Measurements from ENCODE around the gene CYTH4.
A peak's percentile ranks its signal among the peaks of the same experiment; 100 is the strongest.
"Not testable (repeated sequence)": the region's sequence is repeated elsewhere in the genome, so short reads cannot be mapped to it uniquely, and the experiment has no call there.

Gene CYTH4

DNA sequence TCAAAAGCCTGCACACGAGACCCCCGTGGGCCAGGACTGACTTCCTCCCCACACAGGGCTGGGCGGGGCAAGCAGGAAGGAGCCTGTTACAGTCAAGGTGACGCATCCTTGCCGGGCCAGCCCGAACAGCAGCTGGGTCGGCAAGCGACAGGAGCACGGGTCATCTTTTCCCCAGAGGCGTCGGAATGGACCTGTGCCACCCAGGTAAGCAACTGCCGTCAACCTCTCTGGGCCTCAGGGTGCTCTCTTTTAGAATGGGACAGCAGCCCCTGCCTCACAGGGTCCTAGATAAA, at the start of gene CYTH4:
Gene CYTH4 (plus strand): TSS at position 124 of the 293 bp plus-strand sequence. CDS start 62 bp downstream, at position 186.
- no peak for DNase-seq

- not testable (repeated sequence) for DNase-seq
These were observed 48.9 kb upstream of the CYTH4 start for GRCh38 chr22:37233371-37233750.

DNA sequence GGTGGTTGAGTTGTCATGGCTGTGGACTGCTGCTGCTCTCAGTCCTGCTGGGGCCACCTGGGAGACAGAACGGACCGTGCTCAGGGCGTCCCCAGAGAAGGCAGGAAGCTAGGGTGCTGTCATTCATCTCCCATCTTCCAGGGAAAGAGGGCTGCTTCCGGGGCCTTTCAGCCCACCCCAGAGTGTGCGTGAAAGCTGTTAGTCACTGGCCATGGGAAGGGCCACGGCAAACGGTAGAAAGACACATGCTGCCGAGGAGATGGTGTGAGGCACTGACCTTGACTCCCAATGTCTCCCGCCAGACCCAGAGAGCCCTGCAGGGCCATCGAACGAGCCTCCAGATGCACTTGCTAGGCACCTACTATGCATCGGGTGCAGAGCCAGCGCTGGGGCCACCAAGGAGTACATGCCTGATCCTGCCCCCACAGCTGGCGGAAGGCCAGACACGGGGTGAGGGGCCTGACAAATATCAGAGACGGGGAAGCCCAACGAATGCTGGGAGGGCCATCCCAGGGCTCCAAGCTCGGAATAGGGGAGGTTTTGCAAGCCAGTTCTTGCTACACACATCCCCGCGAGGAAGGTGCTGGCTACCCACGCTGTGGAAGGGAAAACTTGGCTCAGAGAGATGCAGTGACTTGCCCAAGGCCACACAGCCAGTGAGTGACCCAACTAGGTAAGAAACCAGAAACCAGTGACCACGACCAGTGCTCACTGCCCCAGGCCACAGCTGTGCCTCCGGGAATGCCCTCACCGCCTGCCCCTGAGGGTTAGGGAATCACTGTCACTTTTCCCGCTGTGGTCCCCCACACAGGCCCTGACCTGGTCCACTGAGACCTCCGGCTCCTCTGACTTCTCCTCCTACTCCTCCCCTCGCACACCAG, 48.3 kb upstream of the CYTH4 start:
- no peak for DNase-seq

GRCh38 chr22:37234736-37235711, 47.3 kb upstream of the CYTH4 start:
- DNase-seq = no peak

GRCh38 chr22:37235897-37236607, 46.3 kb upstream of the CYTH4 start:
- DNase-seq = no peak

GRCh38 chr22:37237371-37238268, 44.7 kb upstream of the CYTH4 start:
- DNase-seq = no peak

- DNase-seq = no peak
These were observed 42.7 kb upstream of the CYTH4 start for GRCh38 chr22:37239336-37240239.

GRCh38 chr22:37240240-37240940, 41.9 kb upstream of the CYTH4 start:
- DNase-seq = no peak

GRCh38 chr22:37240941-37241320, 41.4 kb upstream of the CYTH4 start:
- DNase-seq = no peak

DNA sequence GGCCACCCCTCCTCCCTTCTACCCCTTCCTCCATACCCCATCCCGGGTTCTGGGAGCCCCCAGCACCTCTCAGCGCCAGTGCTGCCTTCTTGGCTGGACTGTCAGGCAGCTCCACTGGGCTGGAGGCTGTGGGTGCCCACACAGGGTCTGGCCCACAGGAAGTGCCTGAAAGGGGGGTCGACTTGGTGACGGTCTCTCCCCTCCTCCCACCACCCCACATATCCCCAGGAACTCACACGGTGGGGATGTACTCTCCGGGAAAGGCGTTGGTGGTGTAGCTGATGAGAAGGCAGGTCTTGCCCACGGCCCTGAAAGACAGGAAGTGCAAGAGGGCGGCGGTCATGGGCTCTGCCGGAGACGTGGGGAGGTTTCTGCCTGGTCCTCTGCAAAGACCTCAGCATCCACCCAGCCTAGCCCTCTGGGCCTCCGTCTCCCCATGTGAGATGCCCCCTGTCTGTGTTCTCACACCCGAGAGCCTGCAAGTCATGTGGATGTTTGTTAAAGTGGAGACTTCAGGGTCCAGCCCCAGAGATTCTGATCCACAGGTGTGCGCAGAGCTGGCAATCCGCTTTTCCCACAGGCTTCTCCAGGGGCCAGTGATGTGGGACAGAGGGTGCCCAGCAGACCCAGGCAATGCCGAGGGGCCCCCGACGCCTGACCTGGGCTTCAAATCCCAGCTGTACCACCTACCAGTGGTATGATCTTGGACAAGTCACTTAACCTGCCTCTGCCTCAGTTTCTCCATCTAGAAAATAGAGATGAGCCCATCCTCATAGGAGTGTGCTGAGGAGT, 40.8 kb upstream of the CYTH4 start:
- DNase-seq = no peak

GRCh38 chr22:37242395-37242918, 39.9 kb upstream of the CYTH4 start:
- peak; percentile 81 for DNase-seq

DNA sequence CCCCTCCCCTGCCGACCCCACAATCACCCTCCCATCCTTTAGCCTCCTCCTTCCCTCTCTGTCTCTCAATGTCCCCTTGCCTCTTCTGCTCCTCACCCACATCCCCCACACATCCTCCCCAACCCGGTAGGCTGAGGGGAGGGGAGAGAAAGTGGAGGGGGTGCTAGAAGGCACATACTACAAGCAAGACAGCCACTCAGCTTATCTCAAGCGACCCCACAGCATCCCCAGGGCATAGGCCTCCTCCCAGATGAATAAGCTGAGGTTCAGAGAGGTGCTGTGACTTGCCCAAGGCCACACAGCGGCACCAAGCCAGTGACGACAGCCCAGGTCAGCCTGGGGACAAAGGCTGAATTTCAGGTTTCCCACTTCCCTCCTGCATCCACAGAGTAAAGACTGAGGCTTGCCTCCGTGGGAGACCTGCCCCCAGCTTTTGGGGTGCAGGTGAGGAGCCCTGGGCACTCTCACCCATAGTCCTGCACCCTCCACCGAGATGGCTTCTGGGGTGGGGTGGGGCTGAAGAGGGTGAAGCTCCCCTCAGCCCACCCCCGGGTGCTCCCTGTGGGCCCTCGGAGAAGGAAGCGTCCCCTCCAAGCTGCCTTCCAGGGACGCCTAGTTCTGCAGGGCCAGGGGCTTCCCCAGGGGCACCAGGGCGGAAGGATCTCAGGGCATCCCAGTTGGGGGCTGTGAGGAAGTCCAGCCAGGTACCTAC, 38.8 kb upstream of the CYTH4 start:
- no peak for DNase-seq

- DNase-seq = peak; percentile 89
These were observed 38.0 kb upstream of the CYTH4 start, which contains the start of gene RAC2 for GRCh38 chr22:37244114-37244921. TSS of gene RAC2 (minus strand) at chr22:37244269. CDS start at chr22:37244148, 121 bp downstream.

DNA sequence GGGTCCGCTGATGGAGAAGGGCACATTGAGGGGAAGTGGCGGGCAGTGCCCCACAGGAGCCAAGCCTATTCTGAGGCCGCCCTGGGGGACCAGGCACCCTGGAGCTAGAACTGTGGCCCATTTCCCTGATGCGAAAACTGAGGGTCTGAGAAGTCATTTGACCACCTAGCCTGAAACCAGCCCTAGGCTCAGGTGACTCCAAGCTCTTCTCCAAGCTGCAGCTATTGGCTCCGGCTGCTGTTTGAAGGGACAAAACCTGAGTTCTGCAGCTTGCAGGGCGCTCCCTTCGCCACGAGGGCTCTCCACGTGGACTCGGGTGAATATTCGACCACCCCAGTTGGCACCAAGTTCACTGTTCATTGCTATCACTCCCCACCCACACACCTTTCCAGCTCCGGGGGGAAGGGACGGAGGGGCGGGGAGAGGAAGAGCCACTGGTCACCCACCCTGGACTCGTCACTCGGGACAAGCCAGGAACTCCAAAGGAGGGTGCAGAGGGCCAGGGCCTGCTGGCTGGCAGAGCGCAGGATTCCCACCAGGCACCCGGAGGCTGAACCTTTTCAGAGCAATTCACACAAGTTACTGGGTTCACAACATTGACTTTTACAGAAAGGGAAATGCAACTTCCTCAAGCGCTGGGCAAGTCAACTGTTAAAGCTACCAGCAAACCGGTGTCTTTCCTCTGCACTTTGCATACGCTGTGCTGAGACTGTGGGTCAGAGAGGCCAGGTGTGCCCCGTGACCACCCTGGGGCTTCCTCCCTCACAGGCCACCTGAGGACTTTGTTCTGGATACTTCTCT, 37.2 kb upstream of the CYTH4 start:
- no peak for DNase-seq

GRCh38 chr22:37245740-37246139, 36.6 kb upstream of the CYTH4 start:
- DNase-seq = no peak

- no peak for DNase-seq
These were observed 34.1 kb upstream of the CYTH4 start for GRCh38 chr22:37248251-37248650.

DNA sequence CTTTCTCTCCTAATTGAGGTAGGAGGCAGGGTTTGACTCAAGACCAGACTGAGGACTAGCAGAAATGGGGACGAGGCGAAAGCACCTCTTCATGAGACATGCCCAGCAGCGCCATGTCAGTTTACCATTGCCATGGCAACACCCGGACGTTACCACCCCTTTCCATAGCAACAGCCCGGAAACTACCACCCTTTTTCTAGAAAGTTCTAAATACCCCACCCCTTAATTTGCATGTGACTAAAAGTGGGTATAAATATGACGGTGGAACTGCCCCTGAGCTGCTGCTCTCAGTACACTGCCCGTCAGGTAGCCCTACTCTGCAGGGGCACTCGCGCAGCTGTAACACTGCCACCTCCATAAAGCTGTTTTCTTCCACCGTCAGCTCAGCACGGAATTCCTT, 32.3 kb upstream of the CYTH4 start:
- DNase-seq = no peak
